CD4-positive, alpha-beta T cell treated with Interferon alpha-2 for 1 hour (primary cell): Measurements from ENCODE around the gene VPS54.
"Not testable (repeated sequence)": the region's sequence is repeated elsewhere in the genome, so short reads cannot be mapped to it uniquely, and the experiment has no call there.

Experiments
- DNase-seq, 2 donors: peaks; one replicate each; pipeline ENCODE4 v3.0.0-alpha.2; 2020 to 2022

The VPS54 gene

GRCh38 chr2:64021578-64021977, 2.4 kb upstream of the VPS54 start:
- DNase-seq, result peak in 1 of 2 donors; percentile 14

- peak in 1 of 2 donors; percentile 43 for DNase-seq
Observed at GRCh38 chr2:64019975-64020528, 824 bp upstream of the VPS54 start.

- no peak for DNase-seq
Observed at GRCh38 chr2:64018701-64019082, 536 bp downstream of the VPS54 start.

- DNase-seq, result peak in 1 of 2 donors; percentile 8
Observed at GRCh38 chr2:64017811-64018700, 1.2 kb downstream of the VPS54 start.

- no peak for DNase-seq
Observed at GRCh38 chr2:64015898-64016297, 3.3 kb downstream of the VPS54 start.

GRCh38 chr2:64015391-64015790, 3.8 kb downstream of the VPS54 start:
- DNase-seq, result no peak

GRCh38 chr2:64014628-64015027, 4.6 kb downstream of the VPS54 start:
- DNase-seq, result no peak

GRCh38 chr2:64013053-64013452, 6.2 kb downstream of the VPS54 start:
- DNase-seq, result no peak

- DNase-seq, result no peak
Observed at GRCh38 chr2:64012115-64012514, 7.1 kb downstream of the VPS54 start.

- DNase-seq, result no peak
Observed at GRCh38 chr2:64008434-64009009, 10.7 kb downstream of the VPS54 start.

GRCh38 chr2:64007924-64008323, 11.3 kb downstream of the VPS54 start:
- DNase-seq, result no peak

GRCh38 chr2:64005707-64006356, 13.4 kb downstream of the VPS54 start:
- DNase-seq, result no peak

GRCh38 chr2:64003239-64003638, 16.0 kb downstream of the VPS54 start:
- no peak for DNase-seq

- no peak for DNase-seq
Observed at GRCh38 chr2:64001382-64002101, 17.7 kb downstream of the VPS54 start.

GRCh38 chr2:64000630-64001381, 18.4 kb downstream of the VPS54 start:
- DNase-seq, result no peak

- no peak for DNase-seq
Observed at GRCh38 chr2:63999049-63999448, 20.2 kb downstream of the VPS54 start.

GRCh38 chr2:63996582-63997198, 22.5 kb downstream of the VPS54 start:
- not testable (repeated sequence) for DNase-seq

- not testable (repeated sequence) for DNase-seq
Observed at GRCh38 chr2:63994329-63995070, 24.7 kb downstream of the VPS54 start.

- DNase-seq, result no peak
Observed at GRCh38 chr2:63993871-63994270, 25.4 kb downstream of the VPS54 start.

GRCh38 chr2:63993130-63993584, 26.1 kb downstream of the VPS54 start:
- DNase-seq, result not testable (repeated sequence)
